ENCODE data around the gene LY6G5B. TPM values are rescaled to one million over a fixed set of nuclear protein-coding genes. Genes with fewer than 3 reads are reported as not detected.

LY6G5B gene
- total RNA-seq, 1 donor from 2014 or later: 33.1 TPM

GRCh38 chr6:31651602-31652191, 18.1 kb upstream of the LY6G5B start:
- CTCF ChIA-PET: interaction anchor here (1.1 to 2.3 kb wide), 4 partner anchors 11 to 181 kb away, joined by 3 to 7 read pairs (median 4); partner anchors contain the start of gene ABHD16A
- H3K9me3 Mint-ChIP-seq: no peaks in the 10 kb centered on the region
- H3K36me3 Mint-ChIP-seq (ENCODE audit: low read depth): peaks cover 70% of the 10 kb centered on the region
- intact Hi-C loops (cut with micrococcal nuclease): loop anchor here (1.0 to 2.0 kb wide), 14 partner anchors 9 to 212 kb away; partner anchors contain the start of genes ABHD16A, C6orf47, DDAH2 and HSPA1B
- ATAC-seq (ENCODE audit: low read depth) (peak; percentile 22), DNase-seq (no peak)
- H3K4me1 Mint-ChIP-seq: peaks cover 48% of the 10 kb centered on the region
- peak overlapping the region; percentile 100 for H3K27ac Mint-ChIP-seq
- no peak for TF ChIP-seq CTCF (IDR thresholded peaks at IDR 0.05)
- H3K4me3 Mint-ChIP-seq: peak overlapping the region; percentile 94
- no peaks in the 10 kb centered on the region for H3K27me3 Mint-ChIP-seq
- POLR2A ChIA-PET: interaction anchor here (0.5 to 7.6 kb wide), 47 partner anchors 9 to 1637 kb away, joined by 3 to 188 read pairs (median 6); partner anchors contain the start of genes ABHD16A, AIF1, ATP6V1G2 and C6orf47

GRCh38 chr6:31652925-31653724, 16.7 kb upstream of the LY6G5B start:
- H3K36me3 Mint-ChIP-seq (ENCODE audit: low read depth): peaks cover 67% of the 10 kb centered on the region
- intact Hi-C loops (cut with micrococcal nuclease): loop anchor here (1.0 to 2.0 kb wide), 14 partner anchors 7 to 210 kb away; partner anchors contain the start of genes ABHD16A, C6orf47, DDAH2 and HSPA1B
- ATAC-seq (ENCODE audit: low read depth): peak; percentile 73
- CTCF ChIA-PET: interaction anchor here (0.8 to 2.3 kb wide), 7 partner anchors 9 to 180 kb away, joined by 3 to 7 read pairs (median 4); partner anchors contain the start of genes ABHD16A and GPANK1
- no peaks in the 10 kb centered on the region for H3K27me3 Mint-ChIP-seq
- TF ChIP-seq CTCF (IDR thresholded peaks at IDR 0.05): no peak
- H3K9me3 Mint-ChIP-seq: no peaks in the 10 kb centered on the region
- DNase-seq: no peak
- peaks cover 56% of the 10 kb centered on the region for H3K4me1 Mint-ChIP-seq
- H3K4me3 Mint-ChIP-seq: peak overlapping the region; percentile 94
- POLR2A ChIA-PET: interaction anchor here (0.6 to 7.6 kb wide), 48 partner anchors 10 to 1319 kb away, joined by 3 to 188 read pairs (median 5); partner anchors contain the start of genes ABHD16A, AIF1, ATP6V1G2 and C6orf47
- H3K27ac Mint-ChIP-seq: peak overlapping the region; percentile 100

GRCh38 chr6:31654574-31655348, 15.0 kb upstream of the LY6G5B start:
- DNase-seq (no peak), ATAC-seq (ENCODE audit: low read depth) (no peak)
- Mint-ChIP-seq H3K9me3 (no peaks in the 10 kb centered on the region), H3K27ac (no peak overlapping the region), H3K4me3 (no peak overlapping the region), H3K4me1 (peaks cover 64% of the 10 kb centered on the region), H3K36me3 (ENCODE audit: low read depth) (peaks cover 57% of the 10 kb centered on the region), H3K27me3 (no peaks in the 10 kb centered on the region)
- intact Hi-C loops (cut with micrococcal nuclease): no loop called here
- POLR2A ChIA-PET: interaction anchor here (0.9 to 7.6 kb wide), 7 partner anchors 8 to 244 kb away, joined by 3 to 188 read pairs (median 11); partner anchors contain the start of genes ABHD16A, C6orf47, CSNK2B and DDX39B
- no peak for TF ChIP-seq CTCF (IDR thresholded peaks at IDR 0.05)
- CTCF ChIA-PET: no interaction called here

- H3K9me3 Mint-ChIP-seq: no peaks in the 10 kb centered on the region
- TF ChIP-seq CTCF (IDR thresholded peaks at IDR 0.05): no peak
- H3K27ac Mint-ChIP-seq: peak within 1 kb of the TSS; percentile 19
- ChIA-PET CTCF (no interaction called here), POLR2A (interaction anchor here (0.5 to 7.6 kb wide), 8 partner anchors 8 to 243 kb away, joined by 3 to 188 read pairs (median 3); partner anchors contain the start of genes ABHD16A, ATP6V1G2, C6orf47 and CSNK2B)
- intact Hi-C loops (cut with micrococcal nuclease): no loop called here
- peaks cover 52% of the 10 kb centered on the region for H3K36me3 Mint-ChIP-seq (ENCODE audit: low read depth)
- H3K4me1 Mint-ChIP-seq: peaks cover 70% of the 10 kb centered on the region
- H3K4me3 Mint-ChIP-seq: no peak within 1 kb of the TSS
- ATAC-seq (ENCODE audit: low read depth) (no peak), DNase-seq (no peak)
- no peaks in the 10 kb centered on the region for H3K27me3 Mint-ChIP-seq
These were observed 14.2 kb upstream of the LY6G5B start, which contains the start of gene APOM for GRCh38 chr6:31655349-31656237. Gene APOM (plus strand): TSS chr6:31655894. CDS start chr6:31655967, 73 bp downstream.

All from activated B cell treated with CpG ODN at 0.5 μM for 24 hours (primary cell).